ENCODE results near the gene SLU7.

DNA sequence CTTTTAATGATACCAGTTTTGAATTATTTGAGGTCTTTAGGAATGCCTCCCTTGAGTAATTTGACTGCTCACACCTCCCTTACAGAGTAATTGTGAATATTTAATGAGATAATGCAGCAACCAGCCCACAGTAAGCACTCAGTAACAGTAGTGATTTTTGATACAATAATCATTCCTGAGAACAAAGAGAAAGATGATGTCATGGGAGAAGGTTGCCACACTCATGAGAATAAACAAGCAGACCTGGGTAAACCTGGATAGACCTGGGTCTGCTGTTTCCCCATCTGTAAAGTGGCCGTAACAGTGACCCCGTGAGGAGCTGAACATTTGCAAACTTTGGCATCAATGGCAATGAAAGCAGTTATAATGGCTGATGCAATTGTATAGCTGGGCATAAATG lies 52.7 kb downstream of the SLU7 start:
- TF ChIP-seq POLR2A (IDR thresholded peaks at IDR 0.05) (no peak), POLR2AphosphoS5 (IDR thresholded peaks at IDR 0.05) (no peak), EP300 (IDR thresholded peaks at IDR 0.05) (no peak)
- TF ChIP-seq, protein P1, sequence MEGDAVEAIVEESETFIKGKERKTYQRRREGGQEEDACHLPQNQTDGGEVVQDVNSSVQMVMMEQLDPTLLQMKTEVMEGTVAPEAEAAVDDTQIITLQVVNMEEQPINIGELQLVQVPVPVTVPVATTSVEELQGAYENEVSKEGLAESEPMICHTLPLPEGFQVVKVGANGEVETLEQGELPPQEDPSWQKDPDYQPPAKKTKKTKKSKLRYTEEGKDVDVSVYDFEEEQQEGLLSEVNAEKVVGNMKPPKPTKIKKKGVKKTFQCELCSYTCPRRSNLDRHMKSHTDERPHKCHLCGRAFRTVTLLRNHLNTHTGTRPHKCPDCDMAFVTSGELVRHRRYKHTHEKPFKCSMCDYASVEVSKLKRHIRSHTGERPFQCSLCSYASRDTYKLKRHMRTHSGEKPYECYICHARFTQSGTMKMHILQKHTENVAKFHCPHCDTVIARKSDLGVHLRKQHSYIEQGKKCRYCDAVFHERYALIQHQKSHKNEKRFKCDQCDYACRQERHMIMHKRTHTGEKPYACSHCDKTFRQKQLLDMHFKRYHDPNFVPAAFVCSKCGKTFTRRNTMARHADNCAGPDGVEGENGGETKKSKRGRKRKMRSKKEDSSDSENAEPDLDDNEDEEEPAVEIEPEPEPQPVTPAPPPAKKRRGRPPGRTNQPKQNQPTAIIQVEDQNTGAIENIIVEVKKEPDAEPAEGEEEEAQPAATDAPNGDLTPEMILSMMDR (IDR thresholded peaks at IDR 0.05): no peak
